ENCODE measurements around the gene MTIF3.

The MTIF3 gene

DNA sequence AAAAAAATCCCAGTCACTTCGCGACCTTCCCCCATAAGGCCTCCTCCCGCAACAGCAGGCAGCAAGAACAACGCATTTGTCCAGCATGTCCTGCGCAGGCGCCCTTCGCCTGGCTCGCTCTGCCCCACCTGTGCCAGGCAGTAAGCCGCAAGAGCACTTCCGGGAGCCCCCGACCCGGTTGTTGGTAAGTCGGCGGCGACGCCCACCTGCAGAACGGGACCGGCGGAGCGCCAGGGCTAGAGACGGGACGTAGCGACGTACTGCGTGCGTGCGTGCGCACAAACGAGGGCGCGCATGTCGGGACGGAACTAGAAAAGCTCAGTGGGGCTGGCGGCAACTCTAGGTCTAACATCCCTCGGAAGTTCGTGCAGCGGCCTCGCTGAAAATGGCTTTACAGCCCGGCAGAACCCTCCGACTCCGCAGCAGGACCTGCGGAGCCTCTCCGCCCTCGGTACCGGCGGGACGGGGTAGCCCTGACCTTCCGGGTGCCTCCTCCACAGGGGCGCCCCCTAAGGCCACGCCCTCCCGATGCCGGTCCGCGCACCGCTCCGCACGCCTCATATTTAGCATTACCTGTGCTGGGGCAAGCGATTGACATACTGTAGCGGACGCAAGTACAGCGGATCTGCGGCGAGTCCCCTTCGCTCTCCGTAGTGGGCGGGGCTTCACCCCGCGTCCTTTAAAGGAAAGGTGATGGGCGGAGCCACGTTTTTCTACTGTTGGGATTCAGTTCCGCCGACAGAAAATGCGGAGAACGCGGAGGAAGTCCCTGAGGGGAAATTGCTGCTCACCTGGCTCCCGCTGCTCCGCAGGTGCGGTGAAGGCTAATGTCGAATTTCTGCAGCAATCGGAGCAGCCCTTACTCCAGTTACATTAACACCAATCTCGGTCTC lies at the start of gene MTIF3:
Gene MTIF3 (minus strand): TSS at position 629 of the 893 bp plus-strand sequence. CDS start 10,116 bp downstream, outside the sequence.
- Histone ChIP-seq H3F3A (ENCODE audit: low read depth) (peaks cover 28% of the 10 kb centered on the region), H3K4me1 (ENCODE audit: insufficient read depth, low read length, poor library complexity, severe bottlenecking) (peaks cover 52% of the 10 kb centered on the region), H3K9me3 (ENCODE audit: insufficient read depth, low read depth, low read length) (no peaks in the 10 kb centered on the region), H3K4me2 (ENCODE audit: low read depth, low read length, poor library complexity, severe bottlenecking) (peak within 1 kb of the TSS; percentile 84), H3K36me3 (ENCODE audit: insufficient read depth, low read length) (no peaks in the 10 kb centered on the region), H4K20me1 (ENCODE audit: insufficient read depth, low read length, poor library complexity, severe bottlenecking) (no peaks in the 10 kb centered on the region), H3K9me2 (replicated peaks; ENCODE audit: low read depth, low read length) (no peaks in the 10 kb centered on the region), H3K4me3 (ENCODE audit: low read length, poor library complexity, severe bottlenecking) (peak within 1 kb of the TSS; percentile 85), H3K27me3 (ENCODE audit: insufficient read depth, low read length, poor library complexity, severe bottlenecking) (no peaks in the 10 kb centered on the region), H3K9ac (ENCODE audit: low read depth, low read length, poor library complexity, severe bottlenecking) (peak within 1 kb of the TSS; percentile 93), H2AFZ (ENCODE audit: low read length) (peak within 1 kb of the TSS; percentile 78), H3K79me2 (ENCODE audit: insufficient read depth, low read length) (peaks cover 35% of the 10 kb centered on the region)
- TF ChIP-seq CTCF (conservative IDR thresholded peaks at IDR 0.05; ENCODE audit: low read length) (no peak), EZH2phosphoT487 (IDR thresholded peaks at IDR 0.05; ENCODE audit: borderline replicate concordance) (no peak)

DNA sequence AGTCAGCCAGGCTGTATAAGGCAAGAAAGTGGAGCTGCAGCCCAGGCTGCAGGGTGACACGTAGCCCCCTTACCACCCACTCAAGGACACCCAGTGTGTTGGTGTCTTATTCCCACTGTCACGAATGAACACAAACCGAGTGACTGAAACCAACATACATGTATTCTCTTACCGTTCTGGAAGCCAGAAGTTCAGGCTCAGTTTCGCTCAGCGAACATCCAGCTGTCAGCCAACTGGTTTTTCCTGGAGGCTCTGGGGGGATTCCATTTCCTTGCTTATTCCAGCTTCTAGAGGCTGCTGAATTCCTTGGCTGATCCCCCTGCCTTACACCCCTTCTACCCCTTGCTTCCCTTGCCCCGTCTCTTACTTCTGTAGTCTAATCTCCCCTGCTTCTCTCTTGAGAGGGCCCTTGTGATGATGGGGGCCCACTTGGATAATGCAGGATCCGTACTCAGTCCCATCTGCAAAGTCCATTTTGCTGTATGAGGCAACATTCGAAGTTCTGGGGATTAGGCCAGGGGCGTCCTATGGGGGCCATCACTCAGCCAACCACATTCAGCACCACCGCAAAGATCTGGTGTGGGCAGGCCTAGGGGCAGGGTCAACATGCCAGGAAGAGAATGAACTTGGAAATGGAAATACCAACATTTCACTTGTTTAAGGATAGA lies 47.3 kb upstream of the MTIF3 start:
- no peaks in the 10 kb centered on the region for H4K20me1 ChIP-seq (ENCODE audit: insufficient read depth, low read length, poor library complexity, severe bottlenecking)
- no peak overlapping the region for H3K4me3 ChIP-seq (ENCODE audit: low read length, poor library complexity, severe bottlenecking)
- H3F3A ChIP-seq (ENCODE audit: low read depth), result no peaks in the 10 kb centered on the region
- no peaks in the 10 kb centered on the region for H3K36me3 ChIP-seq (ENCODE audit: insufficient read depth, low read length)
- no peaks in the 10 kb centered on the region for H3K9me3 ChIP-seq (ENCODE audit: insufficient read depth, low read depth, low read length)
- no peaks in the 10 kb centered on the region for H3K9me2 ChIP-seq (replicated peaks; ENCODE audit: low read depth, low read length)
- no peaks in the 10 kb centered on the region for H3K27me3 ChIP-seq (ENCODE audit: insufficient read depth, low read length, poor library complexity, severe bottlenecking)
- no peak overlapping the region for H2AFZ ChIP-seq (ENCODE audit: low read length)
- no peaks in the 10 kb centered on the region for H3K4me1 ChIP-seq (ENCODE audit: insufficient read depth, low read length, poor library complexity, severe bottlenecking)
- H3K4me2 ChIP-seq (ENCODE audit: low read depth, low read length, poor library complexity, severe bottlenecking), result no peak overlapping the region
- H3K79me2 ChIP-seq (ENCODE audit: insufficient read depth, low read length), result no peaks in the 10 kb centered on the region
- no peak for TF ChIP-seq CTCF (conservative IDR thresholded peaks at IDR 0.05; ENCODE audit: low read length)
- TF ChIP-seq EZH2phosphoT487 (IDR thresholded peaks at IDR 0.05; ENCODE audit: borderline replicate concordance), result no peak
- H3K9ac ChIP-seq (ENCODE audit: low read depth, low read length, poor library complexity, severe bottlenecking), result no peak overlapping the region

- Histone ChIP-seq H3K4me1 (ENCODE audit: insufficient read depth, low read length, poor library complexity, severe bottlenecking) (no peaks in the 10 kb centered on the region), H3F3A (ENCODE audit: low read depth) (no peaks in the 10 kb centered on the region), H3K36me3 (ENCODE audit: insufficient read depth, low read length) (no peaks in the 10 kb centered on the region), H3K9me2 (replicated peaks; ENCODE audit: low read depth, low read length) (no peaks in the 10 kb centered on the region), H3K4me3 (ENCODE audit: low read length, poor library complexity, severe bottlenecking) (no peak overlapping the region), H4K20me1 (ENCODE audit: insufficient read depth, low read length, poor library complexity, severe bottlenecking) (no peaks in the 10 kb centered on the region), H3K9ac (ENCODE audit: low read depth, low read length, poor library complexity, severe bottlenecking) (no peak overlapping the region), H3K9me3 (ENCODE audit: insufficient read depth, low read depth, low read length) (no peaks in the 10 kb centered on the region), H3K79me2 (ENCODE audit: insufficient read depth, low read length) (no peaks in the 10 kb centered on the region), H2AFZ (ENCODE audit: low read length) (no peak overlapping the region), H3K4me2 (ENCODE audit: low read depth, low read length, poor library complexity, severe bottlenecking) (no peak overlapping the region), H3K27me3 (ENCODE audit: insufficient read depth, low read length, poor library complexity, severe bottlenecking) (no peaks in the 10 kb centered on the region)
- TF ChIP-seq EZH2phosphoT487 (IDR thresholded peaks at IDR 0.05; ENCODE audit: borderline replicate concordance) (no peak), CTCF (conservative IDR thresholded peaks at IDR 0.05; ENCODE audit: low read length) (no peak)
Observed at GRCh38 chr13:27496536-27497273, 46.3 kb upstream of the MTIF3 start.
